HG02884 (cell line): Measurements from ENCODE around the gene KLHL21.
"Not testable (repeated sequence)": the region's sequence is repeated elsewhere in the genome, so short reads cannot be mapped to it uniquely, and the experiment has no call there.

Source experiments
- ATAC-seq: cut with Tn5 transposase; IDR thresholded peaks from one replicate; pipeline ENCODE4 v1.9.1; 2021; ENCODE audit warnings: mild to moderate bottlenecking, moderate library complexity; ENCODE audit not compliant: unreplicated experiment

Gene KLHL21

GRCh38 chr1:6600410-6601048 lies 2.1 kb downstream of the KLHL21 start:
- ATAC-seq: no peak

- ATAC-seq: not testable (repeated sequence)
These were observed 2.7 kb downstream of the KLHL21 start for GRCh38 chr1:6599991-6600390.

GRCh38 chr1:6599141-6599975 lies 3.3 kb downstream of the KLHL21 start:
- no peak for ATAC-seq

GRCh38 chr1:6597777-6598131 lies 4.9 kb downstream of the KLHL21 start:
- ATAC-seq: no peak

GRCh38 chr1:6596886-6597776 lies 5.5 kb downstream of the KLHL21 start:
- ATAC-seq: no peak

- ATAC-seq: no peak
These were observed 6.3 kb downstream of the KLHL21 start for GRCh38 chr1:6596351-6596750.

- ATAC-seq: no peak
These were observed 7.5 kb downstream of the KLHL21 start for GRCh38 chr1:6594977-6595740.

- no peak for ATAC-seq
These were observed 8.9 kb downstream of the KLHL21 start for GRCh38 chr1:6593810-6594209.

GRCh38 chr1:6592865-6593593 lies 9.6 kb downstream of the KLHL21 start:
- ATAC-seq: no peak

GRCh38 chr1:6592441-6592840 lies 10.2 kb downstream of the KLHL21 start:
- no peak for ATAC-seq

GRCh38 chr1:6591644-6592043 lies 11.0 kb downstream of the KLHL21 start:
- no peak for ATAC-seq

GRCh38 chr1:6591222-6591621 lies 11.4 kb downstream of the KLHL21 start:
- no peak for ATAC-seq

GRCh38 chr1:6590046-6590445 lies 12.6 kb downstream of the KLHL21 start:
- ATAC-seq: no peak

GRCh38 chr1:6588893-6589520 lies 13.7 kb downstream of the KLHL21 start:
- ATAC-seq: no peak

GRCh38 chr1:6588128-6588892 lies 14.4 kb downstream of the KLHL21 start:
- ATAC-seq: no peak

- no peak for ATAC-seq
These were observed 15.2 kb downstream of the KLHL21 start for GRCh38 chr1:6587261-6588005.

GRCh38 chr1:6586404-6586816 lies 16.3 kb downstream of the KLHL21 start:
- ATAC-seq: no peak

GRCh38 chr1:6585841-6586240 lies 16.8 kb downstream of the KLHL21 start:
- ATAC-seq: no peak
